Colonic mucosa (tissue), 4 donors: ENCODE results near the gene GXYLT2. TPM values are rescaled to one million over a fixed set of nuclear protein-coding genes. Genes with fewer than 3 reads are reported as not detected.

Source experiments
- DNase-seq: peaks from one replicate; pipeline ENCODE4 v3.0.0-alpha.2; 2020
- H3K27ac ChIP-seq: fragments of 200-600 bp; one replicate; pipeline ENCODE4 v1.8.0; 2021
- H3K27me3 ChIP-seq: fragments of 200-600 bp; one replicate; pipeline ENCODE4 v1.8.0; 2021
- H3K36me3 ChIP-seq: fragments of 200-600 bp; one replicate; pipeline ENCODE4 v1.8.0; 2021
- H3K4me1 ChIP-seq: fragments of 200-600 bp; one replicate; pipeline ENCODE4 v1.8.0; 2021; ENCODE audit warnings: mild to moderate bottlenecking
- H3K4me3 ChIP-seq: fragments of 200-600 bp; one replicate; pipeline ENCODE4 v1.8.0; 2021
- H3K9ac ChIP-seq, 2 donors: one replicate each; pipeline ENCODE4 v1.7.0; 2013; ENCODE audit warnings: control low read depth in 2 of 2, low read depth in 2 of 2, low read length in 2 of 2
- H3K9me3 ChIP-seq: fragments of 200-600 bp; one replicate; pipeline ENCODE4 v1.8.0; 2021
- intact Hi-C: fragments of 100-400 bp; cut with DNase I; formaldehyde crosslinking; loops from one replicate; pipeline ENCODE4 v1.14.1; 2022
- total RNA-seq, 2 donors: library from RNA; stranded (reverse); fragmentation: NEBNext Ultra II Directional in 1 of 2; extraction: Animal tissue kit (Norgen Biotek cat#: 25700) in 1 of 2; gene quantifications; one replicate each; pipeline ENCODE4 v1.2.1, GENCODE V29; 2021
- TF ChIP-seq, protein P1 (sequence below): fragments of 200-600 bp; IDR thresholded peaks from one replicate; pipeline ENCODE4 v1.8.0; 2022; ENCODE audit warnings: antibody characterized with exemption, mild to moderate bottlenecking
- donor health status: healthy.
- donor health status: DM: no; HTN: no; CAD: no.
- donor health status: DM: no; HTN: no; CAD: no.

The GXYLT2 gene
- total RNA-seq, 2 donors from 2014 or later = 7.3 to 8.4 TPM

DNA sequence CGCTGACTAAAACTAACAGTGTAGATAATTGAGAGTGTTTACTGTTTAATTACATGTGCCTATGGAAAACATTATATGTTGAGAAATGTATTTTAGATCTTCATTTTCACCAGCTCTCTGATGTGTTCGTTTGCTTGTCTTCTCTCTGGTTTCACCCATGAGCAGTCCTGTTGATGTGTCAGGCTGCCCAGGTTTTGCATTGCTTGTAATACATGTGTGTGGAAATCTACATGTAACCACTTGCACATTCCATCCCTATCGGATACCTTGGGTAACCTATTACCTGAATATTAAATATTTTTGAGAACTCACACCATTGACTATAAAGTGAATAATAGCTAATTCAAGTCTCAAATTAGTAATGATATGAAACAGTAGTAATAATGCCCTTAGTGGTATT is 121.9 kb downstream of the GXYLT2 start:
- Histone ChIP-seq H3K27me3 (no peaks in the 10 kb centered on the region), H3K4me3 (no peak overlapping the region), H3K9me3 (no peaks in the 10 kb centered on the region), H3K27ac (no peak overlapping the region), H3K4me1 (no peaks in the 10 kb centered on the region), H3K9ac (no peak overlapping the region), H3K36me3 (no peaks in the 10 kb centered on the region)
- DNase-seq = no peak
- intact Hi-C loops = no loop called here
- TF ChIP-seq, protein P1, sequence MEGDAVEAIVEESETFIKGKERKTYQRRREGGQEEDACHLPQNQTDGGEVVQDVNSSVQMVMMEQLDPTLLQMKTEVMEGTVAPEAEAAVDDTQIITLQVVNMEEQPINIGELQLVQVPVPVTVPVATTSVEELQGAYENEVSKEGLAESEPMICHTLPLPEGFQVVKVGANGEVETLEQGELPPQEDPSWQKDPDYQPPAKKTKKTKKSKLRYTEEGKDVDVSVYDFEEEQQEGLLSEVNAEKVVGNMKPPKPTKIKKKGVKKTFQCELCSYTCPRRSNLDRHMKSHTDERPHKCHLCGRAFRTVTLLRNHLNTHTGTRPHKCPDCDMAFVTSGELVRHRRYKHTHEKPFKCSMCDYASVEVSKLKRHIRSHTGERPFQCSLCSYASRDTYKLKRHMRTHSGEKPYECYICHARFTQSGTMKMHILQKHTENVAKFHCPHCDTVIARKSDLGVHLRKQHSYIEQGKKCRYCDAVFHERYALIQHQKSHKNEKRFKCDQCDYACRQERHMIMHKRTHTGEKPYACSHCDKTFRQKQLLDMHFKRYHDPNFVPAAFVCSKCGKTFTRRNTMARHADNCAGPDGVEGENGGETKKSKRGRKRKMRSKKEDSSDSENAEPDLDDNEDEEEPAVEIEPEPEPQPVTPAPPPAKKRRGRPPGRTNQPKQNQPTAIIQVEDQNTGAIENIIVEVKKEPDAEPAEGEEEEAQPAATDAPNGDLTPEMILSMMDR = no peak

DNA sequence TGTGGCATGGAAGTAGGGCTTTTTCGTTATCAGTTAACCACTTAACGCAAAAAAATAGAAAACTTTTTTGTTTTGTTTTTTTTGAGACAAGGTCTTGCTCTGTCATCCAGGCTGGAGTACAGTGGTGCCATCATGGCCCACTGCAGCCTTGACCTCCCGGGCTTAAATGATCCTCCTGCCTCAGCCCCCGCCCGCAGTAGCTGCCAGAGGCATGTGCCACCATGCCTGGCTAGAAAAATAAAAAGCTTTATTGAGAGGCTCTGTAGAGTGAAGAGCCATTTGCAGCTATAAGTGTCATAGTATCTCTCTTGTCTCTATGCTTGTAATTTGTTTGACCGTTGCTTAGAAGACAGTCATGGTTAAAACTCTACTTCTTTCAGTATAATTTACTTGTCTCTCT is 122.3 kb downstream of the GXYLT2 start:
- no peaks in the 10 kb centered on the region for H3K4me1 ChIP-seq

DNA sequence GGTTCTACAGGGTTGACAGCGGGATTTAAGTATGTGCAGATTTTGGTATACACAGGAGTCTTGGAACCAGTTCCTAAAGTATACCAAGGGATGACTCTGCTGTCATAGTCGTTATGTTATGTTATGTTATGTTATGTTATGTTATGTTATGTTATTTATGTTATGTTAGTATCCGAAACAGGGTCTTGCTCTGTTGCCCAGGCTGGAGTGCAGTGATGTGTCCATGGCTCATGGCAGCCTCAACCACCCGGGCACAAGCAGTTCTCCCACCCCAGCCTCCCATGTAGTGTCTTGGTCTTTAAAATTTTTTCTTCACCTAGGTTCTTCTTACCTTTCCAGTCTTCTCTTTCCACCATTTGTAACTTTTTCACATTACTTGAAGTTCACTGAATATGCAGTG is 130.5 kb downstream of the GXYLT2 start:
- TF ChIP-seq, protein P1 = no peak
- H3K9ac ChIP-seq = no peak overlapping the region
- H3K27ac ChIP-seq = no peak overlapping the region
- no peaks in the 10 kb centered on the region for H3K27me3 ChIP-seq
- H3K9me3 ChIP-seq = no peaks in the 10 kb centered on the region
- H3K4me3 ChIP-seq = no peak overlapping the region
- intact Hi-C loops = no loop called here
- H3K36me3 ChIP-seq = no peaks in the 10 kb centered on the region
- no peak for DNase-seq
- no peaks in the 10 kb centered on the region for H3K4me1 ChIP-seq

More for the DNA sequence above, 122.3 kb downstream of the GXYLT2 start:
- no peak for DNase-seq
- intact Hi-C loops = no loop called here
- Histone ChIP-seq H3K36me3 (no peaks in the 10 kb centered on the region), H3K9ac (no peak overlapping the region), H3K9me3 (no peaks in the 10 kb centered on the region), H3K27me3 (no peaks in the 10 kb centered on the region), H3K4me3 (no peak overlapping the region), H3K27ac (no peak overlapping the region)
- TF ChIP-seq, protein P1 = no peak

DNA sequence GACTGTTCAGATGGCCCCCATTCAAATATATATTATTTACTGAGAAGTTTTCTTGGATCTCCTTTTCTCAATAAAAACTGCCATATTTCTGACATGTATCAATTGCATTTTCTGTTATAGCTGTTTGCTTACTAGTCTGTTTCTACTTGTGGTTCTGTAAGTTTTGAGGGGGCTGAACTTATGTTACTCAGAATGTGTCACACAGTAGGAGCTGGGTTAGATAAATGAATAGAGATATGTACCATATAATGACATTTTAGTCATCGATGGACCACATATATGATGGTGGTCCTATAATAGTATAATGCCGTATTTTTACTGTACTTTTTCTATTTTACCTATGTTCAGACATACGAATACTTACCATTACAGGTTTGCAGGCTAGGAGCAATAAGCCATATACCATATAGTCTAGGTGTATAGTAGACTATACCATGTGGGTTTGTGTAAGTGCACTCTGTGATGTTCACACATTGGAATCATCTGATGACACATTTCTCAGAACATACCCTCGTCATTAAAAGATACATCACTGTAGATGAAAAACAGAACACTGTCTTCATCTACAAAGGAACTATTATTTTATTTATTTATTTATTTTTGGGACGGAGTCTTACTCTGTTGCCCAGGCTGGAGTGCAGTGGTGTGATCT is 131.1 kb downstream of the GXYLT2 start:
- intact Hi-C loops = no loop called here

DNA sequence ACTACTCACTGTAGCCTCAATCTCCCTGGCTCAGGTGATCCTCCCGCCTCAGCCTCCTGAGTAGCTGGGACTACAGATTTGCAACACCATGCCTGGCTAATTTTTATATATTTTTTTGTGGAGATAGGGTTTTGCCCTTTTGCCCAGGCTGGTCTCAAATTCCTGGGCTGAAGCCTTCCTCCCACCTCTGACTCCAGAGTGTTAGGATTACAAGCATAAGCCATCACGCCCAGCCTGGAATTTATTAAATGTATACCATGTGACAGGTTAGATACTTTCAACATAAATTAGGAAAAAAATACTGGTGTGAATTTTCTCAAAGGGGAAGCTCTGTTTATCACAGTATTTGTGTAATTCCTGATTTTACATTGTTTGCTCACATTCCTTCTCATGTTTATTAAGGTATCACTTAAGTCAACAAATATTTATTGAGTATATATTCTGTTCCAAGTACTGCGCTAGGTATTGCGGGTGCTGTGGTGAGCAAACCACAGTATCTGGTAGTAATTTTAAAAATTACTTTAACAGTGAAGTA is 133.5 kb downstream of the GXYLT2 start:
- Histone ChIP-seq H3K4me1 (peaks cover 14% of the 10 kb centered on the region), H3K9ac (no peak overlapping the region), H3K4me3 (no peak overlapping the region), H3K27me3 (no peaks in the 10 kb centered on the region), H3K27ac (no peak overlapping the region), H3K9me3 (no peaks in the 10 kb centered on the region), H3K36me3 (no peaks in the 10 kb centered on the region)
- DNase-seq = no peak
- TF ChIP-seq, protein P1 = no peak
- intact Hi-C loops = no loop called here

More for the DNA sequence above, 131.1 kb downstream of the GXYLT2 start:
- Histone ChIP-seq H3K27ac (no peak overlapping the region), H3K9ac (no peak overlapping the region), H3K9me3 (no peaks in the 10 kb centered on the region), H3K4me3 (no peak overlapping the region), H3K36me3 (no peaks in the 10 kb centered on the region), H3K4me1 (no peaks in the 10 kb centered on the region), H3K27me3 (no peaks in the 10 kb centered on the region)
- no peak for DNase-seq
- TF ChIP-seq, protein P1 = no peak
